ENCODE measurements around the gene NEURL3. TPM values are rescaled to one million over a fixed set of nuclear protein-coding genes. Genes with fewer than 3 reads are reported as not detected.
A peak's percentile ranks its signal among the peaks of the same experiment; 100 is the strongest.
"Not testable (repeated sequence)": the region's sequence is repeated elsewhere in the genome, so short reads cannot be mapped to it uniquely, and the experiment has no call there.

Gene NEURL3, protein sequence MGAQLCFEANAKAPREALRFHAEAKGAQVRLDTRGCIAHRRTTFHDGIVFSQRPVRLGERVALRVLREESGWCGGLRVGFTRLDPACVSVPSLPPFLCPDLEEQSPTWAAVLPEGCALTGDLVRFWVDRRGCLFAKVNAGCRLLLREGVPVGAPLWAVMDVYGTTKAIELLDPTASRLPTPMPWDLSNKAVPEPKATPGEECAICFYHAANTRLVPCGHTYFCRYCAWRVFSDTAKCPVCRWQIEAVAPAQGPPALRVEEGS
- total RNA-seq = not detected
- long read RNA-seq = 0 reads

DNA sequence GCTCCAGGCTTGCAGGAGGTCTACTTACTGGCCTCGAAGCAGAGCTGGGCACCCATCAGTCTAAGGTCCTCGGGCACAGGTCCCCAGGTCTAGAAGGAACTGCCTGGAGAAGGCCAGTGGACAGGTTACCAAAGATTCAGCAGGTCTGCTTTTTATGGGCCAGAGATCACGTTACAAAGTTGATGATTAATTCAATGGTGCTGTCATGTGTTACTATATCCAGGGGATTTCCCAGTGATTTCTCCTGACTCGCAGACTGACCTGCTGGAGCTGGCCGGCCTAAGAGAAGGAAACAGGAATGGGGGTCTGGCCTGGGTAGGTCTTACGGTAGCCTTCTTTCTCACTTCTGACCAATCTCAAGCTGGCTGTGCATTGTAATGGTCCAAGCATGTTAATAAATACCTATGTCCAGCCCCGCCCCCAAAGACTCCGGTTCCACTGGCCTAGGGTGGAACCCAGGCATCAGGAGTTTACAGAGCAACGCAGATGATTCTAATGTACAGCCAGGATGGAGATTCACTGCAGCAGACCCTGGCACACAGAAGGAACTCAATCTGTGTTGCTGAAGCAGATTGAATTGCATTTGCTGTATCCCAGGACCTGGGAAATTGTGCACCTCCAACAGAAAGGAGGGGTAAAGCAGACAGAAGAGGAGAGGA is at the start of gene NEURL3:
Gene NEURL3 (minus strand): TSS at position 127 of the 659 bp plus-strand sequence. CDS start 71 bp downstream, at position 56.
- no peak for DNase-seq
- no peak for ATAC-seq (ENCODE audit: poor library complexity)

GRCh38 chr2:96554293-96555145 is 49.4 kb upstream of the NEURL3 start:
- ATAC-seq (ENCODE audit: poor library complexity) (peak; percentile 75), DNase-seq (peak; percentile 83)
- intact Hi-C loops (cut with DNase I) = no loop called here

More for the DNA sequence above, at the start of gene NEURL3:
- intact Hi-C loops (cut with DNase I) = loop anchor here (5.0 to 10.0 kb wide), 4 partner anchors 38 to 368 kb away; partner anchors contain the start of genes ASTL and SNRNP200

DNA sequence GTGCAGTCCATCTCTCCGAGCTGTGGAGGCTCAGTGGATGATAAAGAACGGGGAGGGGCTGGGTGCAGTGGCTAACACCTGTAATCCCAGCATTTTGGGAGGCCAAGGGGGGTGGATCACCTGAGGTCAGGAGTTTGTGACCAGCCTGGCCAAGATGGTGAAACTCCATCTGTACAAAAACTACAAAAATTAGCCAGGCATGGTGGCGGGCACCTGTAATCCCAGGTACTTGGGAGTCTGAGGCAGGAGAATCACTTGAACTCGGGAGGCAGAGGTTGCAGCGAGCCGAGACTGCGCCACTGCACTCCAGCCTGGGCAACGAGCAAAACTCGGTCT is 48.8 kb upstream of the NEURL3 start:
- ATAC-seq (ENCODE audit: poor library complexity); intact Hi-C loops (cut with DNase I): not testable (repeated sequence)

DNA sequence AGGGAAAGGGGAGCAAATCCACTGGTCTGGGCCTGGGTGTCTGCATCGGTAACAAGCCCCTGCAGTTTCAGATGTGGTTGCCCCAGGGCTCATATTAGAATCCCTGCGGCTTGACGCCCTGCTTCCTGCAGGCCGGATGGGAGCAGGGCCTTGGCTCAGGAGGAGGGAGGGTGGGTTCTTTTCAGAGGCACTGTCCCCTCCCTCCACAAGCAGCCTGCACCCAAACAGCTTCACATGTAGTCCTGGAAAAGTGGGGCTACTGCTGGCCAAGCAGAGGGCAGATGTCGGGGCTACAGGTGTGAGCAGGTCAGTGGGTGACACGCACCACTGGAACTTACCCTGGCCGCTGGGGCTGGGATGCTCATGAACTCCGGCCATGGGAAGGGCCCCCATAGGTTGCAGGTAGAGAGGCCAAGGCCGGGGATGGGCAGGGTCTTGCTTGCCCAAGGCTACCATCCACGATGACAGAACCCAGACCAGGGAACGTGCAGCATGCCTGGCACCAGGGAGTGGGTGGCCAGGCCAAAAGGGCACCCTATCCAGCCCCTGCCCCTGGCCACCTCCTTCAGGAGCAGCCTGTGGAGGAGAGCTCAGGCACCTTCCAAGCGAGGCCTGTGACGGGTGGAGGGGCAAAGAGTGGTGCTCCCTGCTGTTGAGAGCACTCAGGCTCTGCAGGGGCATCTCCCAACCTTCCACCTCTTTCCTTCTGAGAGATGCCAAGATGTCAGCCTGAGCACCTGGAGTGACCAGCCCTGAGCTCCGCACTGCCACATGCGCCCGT is 48.2 kb upstream of the NEURL3 start:
- ATAC-seq (ENCODE audit: poor library complexity) = peak; percentile 3

More for the DNA sequence above, 48.8 kb upstream of the NEURL3 start:
- not testable (repeated sequence) for DNase-seq

DNA sequence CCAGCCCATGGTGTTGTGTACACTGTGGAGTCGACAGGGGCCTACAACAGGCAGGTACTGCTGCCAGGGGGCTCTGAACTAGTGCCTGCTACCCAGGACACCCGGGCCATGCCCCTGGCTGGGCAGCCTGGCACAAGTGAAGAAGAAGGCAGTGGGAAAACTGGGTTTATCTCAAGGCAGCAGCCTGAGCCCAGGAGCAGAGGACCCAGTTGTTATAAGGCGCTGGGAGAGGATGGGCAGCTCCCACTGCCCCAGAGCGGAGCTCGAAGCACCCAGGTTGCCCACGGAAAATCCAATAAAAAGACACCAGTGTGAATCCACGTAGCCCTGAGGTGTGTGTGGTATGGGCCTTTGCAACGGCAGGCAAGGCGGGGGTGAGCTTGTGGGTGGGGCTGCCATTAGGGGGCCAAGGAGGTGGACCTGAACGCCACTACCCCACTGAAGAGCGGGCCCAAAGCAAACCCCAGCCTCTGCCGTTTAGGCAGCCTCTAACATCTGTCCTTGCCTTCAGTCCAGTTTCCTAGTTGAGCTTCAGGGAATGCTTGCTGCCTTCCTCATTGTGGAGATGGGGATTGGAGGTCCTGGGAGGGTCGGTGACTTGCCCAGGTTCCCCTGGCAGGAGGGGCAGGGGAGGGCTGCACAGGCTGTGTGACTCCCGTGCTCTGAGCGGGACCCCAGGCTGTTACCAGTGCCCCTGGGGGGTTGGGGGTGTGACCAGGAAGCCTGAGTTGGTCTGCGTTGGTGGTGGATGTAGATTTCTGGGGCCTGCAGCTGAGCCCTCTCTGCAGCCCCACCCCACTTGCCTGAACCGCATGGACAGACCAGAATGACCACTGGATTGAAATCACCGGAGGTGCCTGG is 47.4 kb upstream of the NEURL3 start:
- DNase-seq = no peak
- intact Hi-C loops (cut with DNase I) = no loop called here
- ATAC-seq (ENCODE audit: poor library complexity) = no peak

More for the DNA sequence above, 48.2 kb upstream of the NEURL3 start:
- intact Hi-C loops (cut with DNase I) = no loop called here
- no peak for DNase-seq

GRCh38 chr2:96551605-96552314 is 46.6 kb upstream of the NEURL3 start:
- DNase-seq = no peak
- ATAC-seq (ENCODE audit: poor library complexity) = no peak
- intact Hi-C loops (cut with DNase I) = no loop called here

- DNase-seq (no peak), ATAC-seq (ENCODE audit: poor library complexity) (no peak)
- intact Hi-C loops (cut with DNase I) = no loop called here
Observed at GRCh38 chr2:96550787-96551604, 45.8 kb upstream of the NEURL3 start.

DNA sequence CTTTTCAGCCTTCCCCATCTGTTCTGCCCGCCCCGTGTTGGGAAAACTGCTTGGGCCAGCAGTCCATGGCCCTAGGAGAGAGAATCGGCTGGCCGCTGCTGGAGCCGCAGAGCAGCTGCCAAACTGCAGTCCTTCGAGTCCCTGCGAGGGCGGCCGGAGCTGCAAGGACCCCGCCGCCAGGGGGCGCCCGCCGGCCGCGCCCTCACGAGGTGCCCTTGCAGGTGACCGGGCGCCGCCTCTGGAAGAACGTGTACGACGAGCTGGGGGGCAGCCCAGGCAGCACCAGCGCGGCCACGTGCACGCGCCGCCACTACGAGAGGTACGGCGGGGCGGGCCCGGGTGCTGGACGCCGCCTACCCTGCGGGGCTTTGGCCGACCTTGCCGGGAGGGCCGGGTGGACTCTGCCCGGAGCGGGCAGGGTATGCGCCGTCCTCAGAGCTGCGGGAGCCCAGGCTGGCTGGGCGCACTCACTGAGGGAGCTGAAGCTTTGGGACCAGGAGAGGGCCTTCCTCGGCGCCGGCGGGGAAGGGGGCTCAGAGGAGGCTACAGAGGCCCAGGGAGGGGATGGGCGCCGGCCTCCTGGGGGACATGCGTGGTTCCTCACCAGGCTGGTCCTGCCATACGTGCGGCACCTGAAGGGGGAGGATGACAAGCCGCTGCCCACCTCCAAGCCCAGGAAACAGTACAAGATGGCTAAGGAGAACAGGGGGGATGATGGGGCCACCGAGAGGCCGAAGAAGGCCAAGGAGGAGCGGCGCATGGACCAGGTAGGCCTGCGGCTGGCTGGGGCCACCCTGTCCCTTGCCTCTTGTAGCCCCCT is 45.0 kb upstream of the NEURL3 start:
- ATAC-seq (ENCODE audit: poor library complexity) (peak; percentile 57), DNase-seq (no peak)
- intact Hi-C loops (cut with DNase I) = no loop called here

- intact Hi-C loops (cut with DNase I) = no loop called here
- ATAC-seq (ENCODE audit: poor library complexity) = no peak
- DNase-seq = no peak
Observed at GRCh38 chr2:96549466-96549785, 44.3 kb upstream of the NEURL3 start.

DNA sequence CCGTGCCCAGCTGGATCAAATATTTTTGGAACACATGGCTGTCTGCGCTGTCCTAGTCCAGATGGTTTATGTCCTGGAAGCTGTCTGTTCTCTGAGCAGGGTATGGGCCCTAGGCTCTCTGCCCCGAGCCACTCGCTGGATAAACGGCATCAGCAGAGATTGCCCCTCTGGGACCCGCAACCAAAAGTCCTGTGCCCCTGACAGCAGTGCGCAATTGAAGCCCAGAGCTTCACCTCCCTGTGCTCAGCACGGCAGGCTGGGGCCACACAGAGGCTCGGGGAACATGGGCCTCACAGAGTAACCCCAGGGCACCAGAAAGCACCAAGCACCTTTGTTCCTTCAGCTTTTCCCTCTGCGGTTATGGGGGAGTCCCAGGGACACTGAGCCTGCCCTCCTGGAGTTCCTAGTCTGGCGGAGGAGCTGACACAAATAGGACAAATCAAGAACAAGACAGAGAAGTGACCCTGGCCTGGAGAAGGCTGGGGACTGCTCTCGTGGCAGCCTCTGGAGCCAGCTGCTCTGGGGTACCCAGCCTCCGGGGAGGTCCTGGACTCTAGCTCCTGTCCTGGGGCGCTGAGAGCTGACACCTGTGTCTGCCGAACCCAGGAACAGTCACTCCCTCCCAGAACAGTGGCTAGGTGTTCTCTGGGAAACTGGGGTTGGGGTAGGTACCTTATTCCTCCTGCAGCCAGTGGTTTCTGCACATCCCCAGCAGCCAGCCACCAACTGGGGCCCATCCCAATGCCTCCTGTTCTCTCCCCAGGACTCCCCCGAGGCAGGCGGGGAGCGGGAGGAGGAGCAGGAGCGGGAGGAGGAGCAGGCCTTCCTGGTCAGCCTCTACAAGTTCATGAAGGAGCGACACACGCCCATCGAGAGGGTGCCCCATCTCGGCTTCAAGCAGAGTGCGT is 43.7 kb upstream of the NEURL3 start:
- no peak for ATAC-seq (ENCODE audit: poor library complexity)
- intact Hi-C loops (cut with DNase I) = no loop called here
- DNase-seq = no peak

GRCh38 chr2:96547731-96548171 is 42.6 kb upstream of the NEURL3 start:
- ATAC-seq (ENCODE audit: poor library complexity) (no peak), DNase-seq (no peak)
- intact Hi-C loops (cut with DNase I) = no loop called here

DNA sequence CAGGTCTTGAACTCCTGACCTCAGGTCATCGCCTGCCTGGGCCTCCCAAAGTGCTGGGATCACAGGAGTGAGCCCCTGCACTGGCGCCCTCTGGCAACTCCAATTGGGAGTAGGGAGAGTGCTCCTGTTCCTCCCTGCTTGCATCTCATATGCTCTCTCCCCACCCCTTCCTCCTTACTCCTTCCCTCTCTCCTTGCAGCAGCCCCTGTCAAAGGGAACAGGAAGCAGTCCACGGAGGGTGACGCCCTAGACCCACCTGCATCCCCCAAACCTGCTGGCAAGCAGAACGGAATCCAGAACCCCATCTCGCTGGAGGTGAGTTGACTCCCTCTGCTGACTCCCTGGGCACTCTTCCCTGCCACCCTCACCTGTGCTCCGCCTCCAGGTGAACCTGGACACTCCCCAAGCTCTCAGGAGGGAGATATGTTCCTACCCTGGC is 42.1 kb upstream of the NEURL3 start:
- DNase-seq (no peak), ATAC-seq (ENCODE audit: poor library complexity) (no peak)
- intact Hi-C loops (cut with DNase I) = no loop called here

- ATAC-seq (ENCODE audit: poor library complexity) = no peak
- intact Hi-C loops (cut with DNase I) = no loop called here
- DNase-seq = no peak
Observed at GRCh38 chr2:96546797-96547196, 41.6 kb upstream of the NEURL3 start.

DNA sequence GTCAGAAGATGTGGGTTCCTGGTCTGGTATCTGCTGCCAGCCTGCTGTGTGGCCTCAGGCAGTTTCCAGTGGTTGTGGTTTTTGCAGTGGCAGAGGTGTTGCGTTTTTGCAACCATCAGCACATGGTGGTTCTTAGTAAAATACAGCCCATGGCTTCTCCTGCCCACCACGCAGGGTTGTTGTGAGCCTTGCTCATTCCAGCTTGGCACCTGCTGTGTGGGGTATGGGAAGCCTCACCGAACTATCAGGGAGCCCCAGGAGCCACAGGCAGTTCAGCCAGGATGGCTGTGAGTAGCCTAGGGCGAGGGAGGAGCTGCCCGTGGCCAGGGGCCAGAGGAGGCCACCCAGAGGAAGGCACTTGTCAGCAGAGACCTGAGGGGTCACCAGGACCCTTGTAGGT is 41.2 kb upstream of the NEURL3 start:
- no peak for DNase-seq
- intact Hi-C loops (cut with DNase I) = no loop called here
- ATAC-seq (ENCODE audit: poor library complexity) = no peak

Measured in Right ventricle myocardium superior (tissue), 1 donor.